Right lobe of liver (tissue), 4 donors: ENCODE results near the gene LPCAT2.

Source experiments
- CTCF ChIP-seq, 4 donors: fragments of 200-600 bp in 3 of 4; fragments of 450-650 bp in 1 of 4; IDR thresholded peaks; one replicate each; pipeline versions ENCODE4 v1.5.1 to v1.8.0; 2016 to 2022; ENCODE audit warnings: antibody characterized with exemption in 4 of 4, mild to moderate bottlenecking in 2 of 4
- POLR2A ChIP-seq: fragments of 450-650 bp; IDR thresholded peaks from one replicate; pipeline ENCODE4 v1.6.1; 2017; ENCODE audit warnings: antibody characterized with exemption, mild to moderate bottlenecking
- donor health status: DM: no; HTN: no; CAD: no.
- donor health status: DM: no; HTN: no; CAD: no.
- donor health status: DM: no; HTN: yes; CAD: no.

- TF ChIP-seq CTCF (IDR thresholded peaks at IDR 0.05) (no peak), POLR2A (no peak)
Observed at GRCh38 chr16:55561319-55561848, 52.5 kb downstream of the LPCAT2 start.
